Neural progenitor cell (in vitro differentiated cells): ENCODE results near the gene DNAJC8.

Source experiments
- EZH2 ChIP-seq: fragments of 200-600 bp; sonication (generic); IDR thresholded peaks from 2 replicates; pipeline ENCODE4 v1.6.1; 2017; ENCODE audit warnings: antibody characterized with exemption, mild to moderate bottlenecking, moderate library complexity
- EZH2phosphoT487 ChIP-seq: fragments of 200-600 bp; sonication (generic); IDR thresholded peaks from 2 replicates; pipeline ENCODE4 v1.6.1; 2017; ENCODE audit warnings: antibody characterized with exemption
- TF ChIP-seq, protein P1 (sequence below): fragments of 200-600 bp; sonication (generic); IDR thresholded peaks from 2 replicates; pipeline ENCODE4 v1.5.1; 2017; ENCODE audit warnings: antibody characterized with exemption, mild to moderate bottlenecking

- TF ChIP-seq, protein P1, sequence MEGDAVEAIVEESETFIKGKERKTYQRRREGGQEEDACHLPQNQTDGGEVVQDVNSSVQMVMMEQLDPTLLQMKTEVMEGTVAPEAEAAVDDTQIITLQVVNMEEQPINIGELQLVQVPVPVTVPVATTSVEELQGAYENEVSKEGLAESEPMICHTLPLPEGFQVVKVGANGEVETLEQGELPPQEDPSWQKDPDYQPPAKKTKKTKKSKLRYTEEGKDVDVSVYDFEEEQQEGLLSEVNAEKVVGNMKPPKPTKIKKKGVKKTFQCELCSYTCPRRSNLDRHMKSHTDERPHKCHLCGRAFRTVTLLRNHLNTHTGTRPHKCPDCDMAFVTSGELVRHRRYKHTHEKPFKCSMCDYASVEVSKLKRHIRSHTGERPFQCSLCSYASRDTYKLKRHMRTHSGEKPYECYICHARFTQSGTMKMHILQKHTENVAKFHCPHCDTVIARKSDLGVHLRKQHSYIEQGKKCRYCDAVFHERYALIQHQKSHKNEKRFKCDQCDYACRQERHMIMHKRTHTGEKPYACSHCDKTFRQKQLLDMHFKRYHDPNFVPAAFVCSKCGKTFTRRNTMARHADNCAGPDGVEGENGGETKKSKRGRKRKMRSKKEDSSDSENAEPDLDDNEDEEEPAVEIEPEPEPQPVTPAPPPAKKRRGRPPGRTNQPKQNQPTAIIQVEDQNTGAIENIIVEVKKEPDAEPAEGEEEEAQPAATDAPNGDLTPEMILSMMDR: peak; percentile 98
- TF ChIP-seq EZH2: no peak
- TF ChIP-seq EZH2phosphoT487: no peak
These were observed 15.6 kb upstream of the DNAJC8 start for GRCh38 chr1:28248273-28249012.
